Measurements from ENCODE around the gene LAMP5.

- TF ChIP-seq CTCF (IDR thresholded peaks at IDR 0.05) (no peak), POLR2A (IDR thresholded peaks at IDR 0.05) (no peak), POLR2AphosphoS5 (IDR thresholded peaks at IDR 0.05) (no peak)
Observed at GRCh38 chr20:9557411-9557810, 43.0 kb downstream of the LAMP5 start.
